H9 (cell line): Measurements from ENCODE around the gene PPFIA4. TPM values are rescaled to one million over a fixed set of nuclear protein-coding genes. Genes with fewer than 3 reads are reported as not detected.

Experiments used
- DNase-seq: peaks from one replicate; pipeline ENCODE4 v3.0.0-alpha.2; 2017
- H2AFZ ChIP-seq: one replicate; pipeline ENCODE4 v1.6.1; 2013; ENCODE audit warnings: mild to moderate bottlenecking, low read length, control low read depth, moderate library complexity
- H2AK5ac ChIP-seq: 2 replicates; pipeline ENCODE4 v1.6.1; 2013; ENCODE audit warnings: low read length, control low read depth, mixed read lengths; ENCODE audit not compliant: insufficient read length
- H2BK120ac ChIP-seq: one replicate; pipeline ENCODE4 v1.6.1; 2013; ENCODE audit warnings: low read depth, mild to moderate bottlenecking, low read length, control low read depth, inconsistent platforms; ENCODE audit not compliant: poor library complexity, severe bottlenecking
- H2BK12ac ChIP-seq: 2 replicates; pipeline ENCODE4 v1.6.1; 2013; ENCODE audit warnings: low read length, control low read depth, mixed read lengths, low read depth; ENCODE audit not compliant: insufficient read length
- H2BK15ac ChIP-seq: 2 replicates; pipeline ENCODE4 v1.6.1; 2013; ENCODE audit warnings: low read depth, low read length, control low read depth
- H2BK20ac ChIP-seq: one replicate; pipeline ENCODE4 v1.6.1; 2013; ENCODE audit warnings: low read depth, mild to moderate bottlenecking, low read length, control low read depth, inconsistent platforms; ENCODE audit not compliant: poor library complexity, severe bottlenecking
- H2BK5ac ChIP-seq: 2 replicates; pipeline ENCODE4 v1.6.1; 2013; ENCODE audit warnings: low read length, control low read depth, mixed read lengths; ENCODE audit not compliant: insufficient read length
- H3K14ac ChIP-seq: 2 replicates; pipeline ENCODE4 v1.6.1; 2013; ENCODE audit warnings: low read length, control low read depth; ENCODE audit not compliant: insufficient read depth
- H3K18ac ChIP-seq: 2 replicates; pipeline ENCODE4 v1.6.1; 2013; ENCODE audit warnings: low read depth, mild to moderate bottlenecking, mixed read lengths, low read length, control low read depth; ENCODE audit not compliant: insufficient read length
- H3K23ac ChIP-seq: 2 replicates; pipeline ENCODE4 v1.6.1; 2013; ENCODE audit warnings: low read length, control low read depth, mixed read lengths, low read depth; ENCODE audit not compliant: insufficient read length
- H3K23me2 ChIP-seq: 2 replicates; pipeline ENCODE4 v1.6.1; 2013; ENCODE audit warnings: low read depth, mild to moderate bottlenecking, mixed read lengths, low read length, control low read depth; ENCODE audit not compliant: insufficient read length, poor library complexity, severe bottlenecking
- H3K27ac ChIP-seq: 2 replicates; pipeline ENCODE4 v1.5.1; 2013; ENCODE audit warnings: low read length, control low read depth, mixed read lengths, low read depth; ENCODE audit not compliant: insufficient read length
- H3K27me3 ChIP-seq: 2 replicates; pipeline ENCODE4 v1.6.1; 2013; ENCODE audit warnings: low read length, control low read depth, inconsistent platforms; ENCODE audit not compliant: insufficient read depth
- H3K4ac ChIP-seq: 2 replicates; pipeline ENCODE4 v1.6.1; 2013; ENCODE audit warnings: low read depth, mild to moderate bottlenecking, control low read depth, inconsistent platforms, low read length, moderate library complexity
- H3K4me1 ChIP-seq: 2 replicates; pipeline ENCODE4 v1.6.1; 2013; ENCODE audit warnings: low read length, control low read depth, inconsistent platforms; ENCODE audit not compliant: insufficient read depth
- H3K4me2 ChIP-seq: 2 replicates; pipeline ENCODE4 v1.6.1; 2013; ENCODE audit warnings: low read length, control low read depth, mixed read lengths; ENCODE audit not compliant: insufficient read length, insufficient read depth
- H3K56ac ChIP-seq: 2 replicates; pipeline ENCODE4 v1.6.1; 2013; ENCODE audit warnings: low read depth, mild to moderate bottlenecking, mixed read lengths, low read length, control low read depth; ENCODE audit not compliant: insufficient read length
- H3K79me1 ChIP-seq: 2 replicates; pipeline ENCODE4 v1.6.1; 2013; ENCODE audit warnings: low read depth, mild to moderate bottlenecking, moderate library complexity, low read length, control low read depth, inconsistent platforms; ENCODE audit not compliant: insufficient read depth, poor library complexity, severe bottlenecking
- H3K79me2 ChIP-seq: 2 replicates; pipeline ENCODE4 v1.6.1; 2013; ENCODE audit warnings: low read length, control low read depth, inconsistent platforms; ENCODE audit not compliant: insufficient read depth
- H3K9ac ChIP-seq: 2 replicates; pipeline ENCODE4 v1.6.1; 2013; ENCODE audit warnings: low read length, control low read depth, mixed read lengths; ENCODE audit not compliant: insufficient read length; ENCODE audit errors: extremely low read depth
- H3K9me3 ChIP-seq: one replicate; pipeline ENCODE4 v1.6.1; 2013; ENCODE audit warnings: low read depth, low read length, inconsistent platforms; ENCODE audit not compliant: control insufficient read depth
- H3T11ph ChIP-seq: one replicate; pipeline ENCODE4 v1.6.1; 2013; ENCODE audit warnings: mild to moderate bottlenecking, low read length, control low read depth, inconsistent platforms
- H4K20me1 ChIP-seq: one replicate; pipeline ENCODE4 v1.6.1; 2013; ENCODE audit not compliant: control insufficient read depth, insufficient read length, insufficient read depth
- H4K5ac ChIP-seq: 2 replicates; pipeline ENCODE4 v1.6.1; 2013; ENCODE audit warnings: low read depth, mild to moderate bottlenecking, mixed read lengths, low read length, control low read depth; ENCODE audit not compliant: insufficient read length
- H4K8ac ChIP-seq: replicated peaks from 2 replicates; pipeline ENCODE4 v1.6.1; 2013; ENCODE audit warnings: low read length, control low read depth, mixed read lengths, low read depth; ENCODE audit not compliant: insufficient read length
- H4K91ac ChIP-seq: 2 replicates; pipeline ENCODE4 v1.6.1; 2013; ENCODE audit warnings: low read depth, mild to moderate bottlenecking, moderate library complexity, mixed read lengths, low read length, control low read depth; ENCODE audit not compliant: insufficient read length
- H3K27ac Mint-ChIP-seq, 3 experiments: 2 replicates in 2 of 3; 3 replicates in 1 of 3; pipeline ENCODE4 v1.8.0; 2020 to 2021; ENCODE audit warnings: mixed read lengths in 3 of 3, mild to moderate bottlenecking in 1 of 3, moderate library complexity in 1 of 3
- H3K27me3 Mint-ChIP-seq: 2 replicates; pipeline ENCODE4 v1.8.0; 2021; ENCODE audit warnings: low read depth, mild to moderate bottlenecking, moderate library complexity, mixed read lengths
- H3K36me3 Mint-ChIP-seq, 3 experiments: 2 replicates in 2 of 3; 3 replicates in 1 of 3; pipeline ENCODE4 v1.8.0; 2020 to 2021; ENCODE audit warnings: low read depth in 3 of 3, mixed read lengths in 3 of 3; ENCODE audit not compliant: insufficient read depth in 1 of 3
- H3K4me1 Mint-ChIP-seq, 2 experiments: 2 replicates each; pipeline ENCODE4 v1.8.0; 2020; ENCODE audit warnings: mixed read lengths in 2 of 2
- H3K4me3 Mint-ChIP-seq, 2 experiments: 2 replicates in 1 of 2; 3 replicates in 1 of 2; pipeline ENCODE4 v1.8.0; 2020 to 2021; ENCODE audit warnings: mild to moderate bottlenecking in 2 of 2, mixed read lengths in 2 of 2, moderate library complexity in 1 of 2
- H3K9me3 Mint-ChIP-seq, 2 experiments: 2 replicates in 1 of 2; 3 replicates in 1 of 2; pipeline ENCODE4 v1.8.0; 2020; ENCODE audit warnings: mild to moderate bottlenecking in 2 of 2, mixed read lengths in 2 of 2, moderate library complexity in 1 of 2
- WGBS: extraction: QIAGEN DNeasy Blood & Tissue Kit; methylation state at CpG from one replicate; pipeline ENCODE4 v1.1.7; 2013; ENCODE audit warnings: missing lambda C conversion rate, low lambda C conversion rate, mixed read lengths; ENCODE audit not compliant: insufficient read length; ENCODE audit errors: extremely low coverage; 5-methylcytosine and 5-hydroxymethylcytosine counted together
- total RNA-seq: library from RNA; stranded (reverse); gene quantifications from 2 replicates; pipeline ENCODE4 v1.2.1, GENCODE V29; 2021
- TF ChIP-seq, protein P1 (sequence below): fragments of 200-600 bp; sonication (generic); conservative IDR thresholded peaks from 3 replicates; pipeline ENCODE4 v1.8.0; 2021; ENCODE audit warnings: antibody characterized with exemption, mild to moderate bottlenecking

PPFIA4 gene
- total RNA-seq, 1 experiment from 2014 or later: 3.9 TPM

DNA sequence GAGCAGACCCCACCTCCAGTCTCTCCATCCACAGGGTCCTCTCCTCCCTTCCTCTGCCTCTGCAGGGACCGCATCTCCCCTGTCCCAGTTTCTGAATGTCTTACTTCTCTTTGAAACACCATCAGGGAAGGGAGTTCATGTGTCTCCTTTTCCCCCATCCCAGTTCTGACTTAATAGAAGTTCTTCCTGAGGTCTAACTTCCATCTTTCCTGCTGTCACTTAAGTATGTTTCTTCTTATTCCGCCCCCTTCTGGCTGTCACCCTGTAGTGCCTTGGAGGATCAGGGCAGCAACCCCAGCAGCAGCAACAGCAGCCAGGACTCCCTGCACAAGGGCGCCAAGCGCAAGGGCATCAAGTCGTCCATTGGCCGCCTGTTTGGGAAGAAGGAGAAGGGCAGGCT lies 30.2 kb downstream of the PPFIA4 start:
- no peak overlapping the region for H2BK12ac ChIP-seq
- H2BK20ac ChIP-seq: no peak overlapping the region
- no peaks in the 10 kb centered on the region for H3K9me3 ChIP-seq
- H4K91ac ChIP-seq: no peak overlapping the region
- H3K23me2 ChIP-seq: no peaks in the 10 kb centered on the region
- H4K8ac ChIP-seq: no peak overlapping the region
- no peak for DNase-seq
- TF ChIP-seq, protein P1, sequence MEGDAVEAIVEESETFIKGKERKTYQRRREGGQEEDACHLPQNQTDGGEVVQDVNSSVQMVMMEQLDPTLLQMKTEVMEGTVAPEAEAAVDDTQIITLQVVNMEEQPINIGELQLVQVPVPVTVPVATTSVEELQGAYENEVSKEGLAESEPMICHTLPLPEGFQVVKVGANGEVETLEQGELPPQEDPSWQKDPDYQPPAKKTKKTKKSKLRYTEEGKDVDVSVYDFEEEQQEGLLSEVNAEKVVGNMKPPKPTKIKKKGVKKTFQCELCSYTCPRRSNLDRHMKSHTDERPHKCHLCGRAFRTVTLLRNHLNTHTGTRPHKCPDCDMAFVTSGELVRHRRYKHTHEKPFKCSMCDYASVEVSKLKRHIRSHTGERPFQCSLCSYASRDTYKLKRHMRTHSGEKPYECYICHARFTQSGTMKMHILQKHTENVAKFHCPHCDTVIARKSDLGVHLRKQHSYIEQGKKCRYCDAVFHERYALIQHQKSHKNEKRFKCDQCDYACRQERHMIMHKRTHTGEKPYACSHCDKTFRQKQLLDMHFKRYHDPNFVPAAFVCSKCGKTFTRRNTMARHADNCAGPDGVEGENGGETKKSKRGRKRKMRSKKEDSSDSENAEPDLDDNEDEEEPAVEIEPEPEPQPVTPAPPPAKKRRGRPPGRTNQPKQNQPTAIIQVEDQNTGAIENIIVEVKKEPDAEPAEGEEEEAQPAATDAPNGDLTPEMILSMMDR: peak; percentile 57; the same call in 2 of the 3 replicates
- H3K27ac ChIP-seq: no peak overlapping the region
- H4K5ac ChIP-seq: no peak overlapping the region
- H2BK120ac ChIP-seq: no peak overlapping the region
- H2BK5ac ChIP-seq: no peak overlapping the region
- H3K14ac ChIP-seq: no peak overlapping the region
- no peak overlapping the region for H3K9ac ChIP-seq
- H3K79me1 ChIP-seq: no peaks in the 10 kb centered on the region
- no peaks in the 10 kb centered on the region for H3K27me3 ChIP-seq
- peaks cover 4% of the 10 kb centered on the region; the same call in 1 of the 2 replicates for H3K4me1 ChIP-seq
- no peak overlapping the region for H2AFZ ChIP-seq
- Mint-ChIP-seq H3K4me3 (no peak overlapping the region), H3K4me1 (peaks cover 36 to 47% of the 10 kb centered on the region in 2 experiments), H3K36me3 (peaks cover 12 to 47% (median 23%) of the 10 kb centered on the region in 3 experiments; a peak in 6 of 7 replicates), H3K27me3 (no peaks in the 10 kb centered on the region; the same call in 1 of the 2 replicates), H3K27ac (peak overlapping the region in 2 of 3 experiments; percentile 52 to 59; a peak in 2 of 7 replicates), H3K9me3 (peaks cover 2 to 3% of the 10 kb centered on the region in 2 experiments; a peak in 2 of 5 replicates)
- no peak overlapping the region for H3K4me2 ChIP-seq
- H4K20me1 ChIP-seq: no peaks in the 10 kb centered on the region
- H3K56ac ChIP-seq: no peak overlapping the region
- H3T11ph ChIP-seq: no peak overlapping the region
- no peak overlapping the region for H2BK15ac ChIP-seq
- H2AK5ac ChIP-seq: no peak overlapping the region
- no peak overlapping the region for H3K18ac ChIP-seq
- WGBS: no CpG with 5 or more reads among the region's 6 CpGs
- no peak overlapping the region for H3K23ac ChIP-seq
- H3K4ac ChIP-seq: no peak overlapping the region
- H3K79me2 ChIP-seq: no peaks in the 10 kb centered on the region
